ENCODE results near the gene SPDYE4. TPM values are rescaled to one million over a fixed set of nuclear protein-coding genes. Genes with fewer than 3 reads are reported as not detected.

Gene SPDYE4
- polyA plus RNA-seq, 1 of the 3 experiments (the other 2 are of a cell fraction): not detected

DNA sequence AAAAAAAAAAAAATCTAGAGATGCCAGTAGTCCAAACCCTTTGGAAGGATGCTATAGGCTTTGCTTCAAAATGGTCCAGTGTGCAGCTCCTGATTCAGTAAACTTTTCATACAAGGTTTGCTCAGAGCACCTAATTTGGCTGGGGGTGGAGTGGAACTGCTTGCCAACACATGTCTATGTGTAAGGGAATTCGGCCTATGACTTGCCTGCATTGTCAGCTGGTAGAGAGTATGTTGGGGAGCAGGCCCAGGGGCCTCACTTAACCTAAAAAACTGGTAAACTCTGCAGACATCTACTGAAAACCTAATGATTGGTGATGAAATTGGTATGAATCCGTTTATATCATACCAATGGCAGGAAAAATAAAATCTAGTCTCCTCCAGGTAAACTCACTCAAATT lies 42.3 kb upstream of the SPDYE4 start:
- Histone ChIP-seq H2AFZ (ENCODE audit: low read depth) (no peak overlapping the region), H3K4me2 (no peak overlapping the region), H3K9me2 (no peaks in the 10 kb centered on the region), H4K20me1 (ENCODE audit: insufficient read depth) (no peaks in the 10 kb centered on the region), H3K9ac (no peak overlapping the region), H3K27ac (ENCODE audit: low read depth in 2 of 2, low read length in 1 of 2) (no peak overlapping the region), H3K79me2 (ENCODE audit: insufficient read depth) (no peaks in the 10 kb centered on the region), H3F3A (replicated peaks; ENCODE audit: insufficient read depth) (no peaks in the 10 kb centered on the region), H3K9me3 (no peaks in the 10 kb centered on the region), H3K4me3 (ENCODE audit: low read depth in 2 of 2, low read length in 1 of 2) (no peak overlapping the region), H3K27me3 (ENCODE audit: insufficient read depth) (peaks cover 64% of the 10 kb centered on the region), H3K4me1 (ENCODE audit: control insufficient read depth in 1 of 2, insufficient read depth in 2 of 2, low read depth in 1 of 2, low read length in 1 of 2) (no peaks in the 10 kb centered on the region), H3K36me3 (replicated peaks in 1 of 2; ENCODE audit: control insufficient read depth in 1 of 2, insufficient read depth in 2 of 2, low read length in 1 of 2) (no peaks in the 10 kb centered on the region)
- no peak for TF ChIP-seq CHD2 (IDR thresholded peaks at IDR 0.05; ENCODE audit: low read length, partially characterized antibody)
- TF ChIP-seq SIN3A (IDR thresholded peaks at IDR 0.05; ENCODE audit: borderline replicate concordance, low read depth, low read length): no peak
- no peak for TF ChIP-seq MEF2A (IDR thresholded peaks at IDR 0.05; ENCODE audit: borderline replicate concordance, low read depth)
- no peak for TF ChIP-seq EZH2phosphoT487 (IDR thresholded peaks at IDR 0.05; ENCODE audit: borderline replicate concordance, low read depth)
- TF ChIP-seq GATA2 (CRISPR knock-in tag; IDR thresholded peaks at IDR 0.05): no peak
- TF ChIP-seq SMC3 (IDR thresholded peaks at IDR 0.05; ENCODE audit: low read depth, low read length): no peak
- no peak for TF ChIP-seq YY1 (IDR thresholded peaks at IDR 0.05; ENCODE audit: low read depth)
- TF ChIP-seq NRF1 (IDR thresholded peaks at IDR 0.05; ENCODE audit: low read depth, low read length): no peak
- no peak for TF ChIP-seq FOXM1 (IDR thresholded peaks at IDR 0.05; ENCODE audit: low read depth)
- no peak for TF ChIP-seq RAD21 (IDR thresholded peaks at IDR 0.05; ENCODE audit: low read length)
- TF ChIP-seq, protein P1, sequence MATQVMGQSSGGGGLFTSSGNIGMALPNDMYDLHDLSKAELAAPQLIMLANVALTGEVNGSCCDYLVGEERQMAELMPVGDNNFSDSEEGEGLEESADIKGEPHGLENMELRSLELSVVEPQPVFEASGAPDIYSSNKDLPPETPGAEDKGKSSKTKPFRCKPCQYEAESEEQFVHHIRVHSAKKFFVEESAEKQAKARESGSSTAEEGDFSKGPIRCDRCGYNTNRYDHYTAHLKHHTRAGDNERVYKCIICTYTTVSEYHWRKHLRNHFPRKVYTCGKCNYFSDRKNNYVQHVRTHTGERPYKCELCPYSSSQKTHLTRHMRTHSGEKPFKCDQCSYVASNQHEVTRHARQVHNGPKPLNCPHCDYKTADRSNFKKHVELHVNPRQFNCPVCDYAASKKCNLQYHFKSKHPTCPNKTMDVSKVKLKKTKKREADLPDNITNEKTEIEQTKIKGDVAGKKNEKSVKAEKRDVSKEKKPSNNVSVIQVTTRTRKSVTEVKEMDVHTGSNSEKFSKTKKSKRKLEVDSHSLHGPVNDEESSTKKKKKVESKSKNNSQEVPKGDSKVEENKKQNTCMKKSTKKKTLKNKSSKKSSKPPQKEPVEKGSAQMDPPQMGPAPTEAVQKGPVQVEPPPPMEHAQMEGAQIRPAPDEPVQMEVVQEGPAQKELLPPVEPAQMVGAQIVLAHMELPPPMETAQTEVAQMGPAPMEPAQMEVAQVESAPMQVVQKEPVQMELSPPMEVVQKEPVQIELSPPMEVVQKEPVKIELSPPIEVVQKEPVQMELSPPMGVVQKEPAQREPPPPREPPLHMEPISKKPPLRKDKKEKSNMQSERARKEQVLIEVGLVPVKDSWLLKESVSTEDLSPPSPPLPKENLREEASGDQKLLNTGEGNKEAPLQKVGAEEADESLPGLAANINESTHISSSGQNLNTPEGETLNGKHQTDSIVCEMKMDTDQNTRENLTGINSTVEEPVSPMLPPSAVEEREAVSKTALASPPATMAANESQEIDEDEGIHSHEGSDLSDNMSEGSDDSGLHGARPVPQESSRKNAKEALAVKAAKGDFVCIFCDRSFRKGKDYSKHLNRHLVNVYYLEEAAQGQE (IDR thresholded peaks at IDR 0.05; ENCODE audit: low read depth, low read length): no peak
- no peak for TF ChIP-seq ELF1 (IDR thresholded peaks at IDR 0.05)
- no peak for TF ChIP-seq TEAD4 (IDR thresholded peaks at IDR 0.05; ENCODE audit: borderline replicate concordance, insufficient read depth)
- TF ChIP-seq, protein P2, sequence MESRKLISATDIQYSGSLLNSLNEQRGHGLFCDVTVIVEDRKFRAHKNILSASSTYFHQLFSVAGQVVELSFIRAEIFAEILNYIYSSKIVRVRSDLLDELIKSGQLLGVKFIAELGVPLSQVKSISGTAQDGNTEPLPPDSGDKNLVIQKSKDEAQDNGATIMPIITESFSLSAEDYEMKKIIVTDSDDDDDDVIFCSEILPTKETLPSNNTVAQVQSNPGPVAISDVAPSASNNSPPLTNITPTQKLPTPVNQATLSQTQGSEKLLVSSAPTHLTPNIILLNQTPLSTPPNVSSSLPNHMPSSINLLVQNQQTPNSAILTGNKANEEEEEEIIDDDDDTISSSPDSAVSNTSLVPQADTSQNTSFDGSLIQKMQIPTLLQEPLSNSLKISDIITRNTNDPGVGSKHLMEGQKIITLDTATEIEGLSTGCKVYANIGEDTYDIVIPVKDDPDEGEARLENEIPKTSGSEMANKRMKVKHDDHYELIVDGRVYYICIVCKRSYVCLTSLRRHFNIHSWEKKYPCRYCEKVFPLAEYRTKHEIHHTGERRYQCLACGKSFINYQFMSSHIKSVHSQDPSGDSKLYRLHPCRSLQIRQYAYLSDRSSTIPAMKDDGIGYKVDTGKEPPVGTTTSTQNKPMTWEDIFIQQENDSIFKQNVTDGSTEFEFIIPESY (IDR thresholded peaks at IDR 0.05; ENCODE audit: borderline replicate concordance, low read depth): no peak
- TF ChIP-seq TCF12 (IDR thresholded peaks at IDR 0.05): no peak
- no peak for TF ChIP-seq RXRA (IDR thresholded peaks at IDR 0.05; ENCODE audit: borderline replicate concordance, low read depth)
- TF ChIP-seq MAX (IDR thresholded peaks at IDR 0.05; ENCODE audit: low read depth): no peak
- 4% methylated on average over 2 of the region's 2 CpGs for WGBS (ENCODE audit: low lambda C conversion rate)
- CTCF ChIA-PET: interaction anchor here (2.2 kb wide), 1 partner anchor 15 kb away, joined by 15 read pairs; no protein-coding TSS in a partner anchor
- no peak for DNase-seq
- POLR2A ChIA-PET: no interaction called here
